BJ (cell line): ENCODE data around the gene HS2ST1. TPM values are rescaled to one million over a fixed set of nuclear protein-coding genes. Genes with fewer than 3 reads are reported as not detected.

Experiments
- CTCF ChIA-PET: fragments of 350-600 bp; formaldehyde crosslinking; extraction: SDS; loops from one replicate; lab custom pipeline; 2021; ENCODE audit warnings: antibody characterized with exemption, inconsistent platforms; lab: Yijun Ruan, JAX
- POLR2A ChIA-PET: fragments of 300-600 bp; sonication (Branson Sonifier 250); formaldehyde crosslinking; extraction: SDS; loops from one replicate; lab custom pipeline; 2021; ENCODE audit warnings: antibody characterized with exemption; lab: Charles Lee
- DNase-seq: peaks from one replicate; pipeline ENCODE4 v3.0.0-alpha.2; 2011; ENCODE audit warnings: low read depth
- H3K27me3 ChIP-seq: 2 replicates; pipeline ENCODE4 v1.6.0; 2011; ENCODE audit warnings: low read length; ENCODE audit not compliant: control insufficient read depth, insufficient read depth
- H3K36me3 ChIP-seq: 2 replicates; pipeline ENCODE4 v1.5.1; 2011; ENCODE audit warnings: low read length; ENCODE audit not compliant: control insufficient read depth, insufficient read depth
- H3K4me3 ChIP-seq: 2 replicates; pipeline ENCODE4 v1.5.1; 2011; ENCODE audit warnings: low read depth, mild to moderate bottlenecking, control low read depth, low read length
- CTCF ChIP-seq: IDR thresholded peaks from 2 replicates; pipeline ENCODE4 v1.5.1; 2011; ENCODE audit warnings: low read depth, mild to moderate bottlenecking, control low read depth, inconsistent platforms, low read length, moderate library complexity; ENCODE audit not compliant: insufficient read depth
- polyA plus RNA-seq: library from polyadenylated mRNA; depleted of rRNA; stranded (reverse); fragments of >200 nt; gene quantifications from 2 replicates; pipeline ENCODE4 v1.2.3, GENCODE V29; 2011

Gene HS2ST1
- polyA plus RNA-seq, 1 experiment: 5.3 TPM

- DNase-seq: no peak
- ChIA-PET POLR2A (no interaction called here), CTCF (no interaction called here)
- Histone ChIP-seq H3K27me3 (no peaks in the 10 kb centered on the region), H3K36me3 (no peaks in the 10 kb centered on the region), H3K4me3 (no peak overlapping the region)
- TF ChIP-seq CTCF: no peak
Measured at GRCh38 chr1:86938450-86938849, 24.0 kb downstream of the HS2ST1 start.

- CTCF ChIA-PET: no interaction called here
- H3K27me3 ChIP-seq: no peaks in the 10 kb centered on the region
- H3K36me3 ChIP-seq: no peaks in the 10 kb centered on the region
- TF ChIP-seq CTCF: no peak
- DNase-seq: no peak
- POLR2A ChIA-PET: no interaction called here
- H3K4me3 ChIP-seq: no peak overlapping the region
Measured at GRCh38 chr1:86938855-86939254, 24.4 kb downstream of the HS2ST1 start.

GRCh38 chr1:86939406-86939805 lies 25.0 kb downstream of the HS2ST1 start:
- no peak for DNase-seq
- ChIA-PET POLR2A (no interaction called here), CTCF (interaction anchor here (0.6 kb wide), 1 partner anchor 12 kb away, joined by 4 read pairs; no protein-coding TSS in a partner anchor)
- no peaks in the 10 kb centered on the region for H3K36me3 ChIP-seq
- H3K27me3 ChIP-seq: no peaks in the 10 kb centered on the region
- TF ChIP-seq CTCF: no peak
- H3K4me3 ChIP-seq: no peak overlapping the region

GRCh38 chr1:86940599-86940998 lies 26.2 kb downstream of the HS2ST1 start:
- Histone ChIP-seq H3K27me3 (no peaks in the 10 kb centered on the region), H3K36me3 (no peaks in the 10 kb centered on the region), H3K4me3 (no peak overlapping the region)
- POLR2A ChIA-PET: no interaction called here
- CTCF ChIA-PET: interaction anchor here (1.0 kb wide), 1 partner anchor 21 kb away, joined by 3 read pairs; no protein-coding TSS in a partner anchor
- no peak for TF ChIP-seq CTCF
- no peak for DNase-seq

- no peaks in the 10 kb centered on the region for H3K36me3 ChIP-seq
- no peaks in the 10 kb centered on the region for H3K27me3 ChIP-seq
- no peak overlapping the region for H3K4me3 ChIP-seq
- ChIA-PET CTCF (interaction anchor here (1.4 kb wide), 1 partner anchor 11 kb away, joined by 5 read pairs; no protein-coding TSS in a partner anchor), POLR2A (no interaction called here)
- no peak for TF ChIP-seq CTCF
- no peak for DNase-seq
Measured at GRCh38 chr1:86942042-86942441, 27.6 kb downstream of the HS2ST1 start.
